HG03442 (cell line): ENCODE results near the gene PDE11A.
"Not testable (repeated sequence)": the region's sequence is repeated elsewhere in the genome, so short reads cannot be mapped to it uniquely, and the experiment has no call there.

Source experiments
- ATAC-seq: cut with Tn5 transposase; IDR thresholded peaks from one replicate; pipeline ENCODE4 v1.9.1; 2021; ENCODE audit warnings: mild to moderate bottlenecking, moderate library complexity; ENCODE audit not compliant: unreplicated experiment

PDE11A gene

GRCh38 chr2:178075006-178075326 is 2.4 kb upstream of the PDE11A start:
- no peak for ATAC-seq

- no peak for ATAC-seq
Observed at GRCh38 chr2:178074123-178075005, 1.8 kb upstream of the PDE11A start.

DNA sequence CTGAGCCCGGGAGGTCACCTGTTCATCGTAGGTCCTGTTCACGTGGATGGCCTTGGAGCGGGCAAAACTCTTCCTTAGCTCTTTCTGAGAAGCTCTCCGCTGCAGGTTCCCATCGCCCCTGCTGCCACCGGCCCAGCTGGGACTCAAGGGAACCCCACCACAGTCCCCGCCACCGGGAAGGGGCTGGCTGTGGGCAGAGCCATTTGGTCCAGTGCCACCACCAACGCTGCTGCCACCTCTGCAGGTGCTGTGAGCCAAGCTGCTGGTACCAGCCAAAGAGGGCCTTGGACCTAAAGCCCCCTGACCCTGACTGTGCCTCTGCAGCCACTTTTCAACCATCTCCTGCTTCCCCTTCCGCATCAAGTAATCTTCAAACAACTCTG is 586 bp downstream of the PDE11A start:
- no peak for ATAC-seq

GRCh38 chr2:178070824-178071223 is 1.8 kb downstream of the PDE11A start:
- ATAC-seq = no peak

- ATAC-seq = no peak
Observed at GRCh38 chr2:178069551-178069950, 3.0 kb downstream of the PDE11A start.

- ATAC-seq = no peak
Observed at GRCh38 chr2:178068823-178069454, 3.6 kb downstream of the PDE11A start.

DNA sequence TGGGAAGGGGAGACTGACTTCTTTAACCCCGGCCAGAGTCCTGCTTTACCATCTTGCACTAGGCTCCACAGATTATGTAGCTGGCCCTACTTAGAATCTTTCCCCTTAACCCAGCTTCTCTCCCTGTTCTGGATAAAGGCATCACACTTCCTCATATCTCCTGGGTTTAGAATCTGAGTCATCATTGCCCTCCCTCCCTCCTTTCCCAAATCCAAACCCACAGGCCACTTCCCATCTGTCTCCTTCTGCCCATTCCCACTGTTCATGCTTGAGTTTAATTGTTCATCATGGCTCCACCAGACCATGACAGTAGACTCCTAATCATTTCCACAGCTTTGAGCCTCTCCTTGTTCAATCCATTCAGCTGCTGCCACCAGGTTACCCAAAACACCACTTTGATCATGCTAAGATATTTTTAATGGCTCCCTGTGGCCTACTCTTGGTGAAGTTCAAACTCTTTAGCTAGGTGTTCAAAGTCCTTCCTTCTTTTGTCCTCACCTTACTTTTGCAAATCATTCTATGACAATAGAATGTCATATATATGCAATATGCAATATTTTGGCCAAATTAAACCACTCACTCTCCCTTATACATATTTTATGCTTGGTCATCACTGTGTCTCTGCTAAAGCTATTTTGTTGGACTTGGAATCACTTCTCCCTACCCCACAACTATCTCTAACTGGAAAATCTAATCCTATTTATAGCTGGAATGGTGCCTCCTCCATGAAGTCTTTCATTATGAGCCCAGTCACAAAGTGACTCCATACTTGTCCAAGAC is 5.5 kb downstream of the PDE11A start:
- no peak for ATAC-seq

- ATAC-seq = no peak
Observed at GRCh38 chr2:178066324-178066723, 6.3 kb downstream of the PDE11A start.

- ATAC-seq = no peak
Observed at GRCh38 chr2:178059681-178060080, 12.9 kb downstream of the PDE11A start.

DNA sequence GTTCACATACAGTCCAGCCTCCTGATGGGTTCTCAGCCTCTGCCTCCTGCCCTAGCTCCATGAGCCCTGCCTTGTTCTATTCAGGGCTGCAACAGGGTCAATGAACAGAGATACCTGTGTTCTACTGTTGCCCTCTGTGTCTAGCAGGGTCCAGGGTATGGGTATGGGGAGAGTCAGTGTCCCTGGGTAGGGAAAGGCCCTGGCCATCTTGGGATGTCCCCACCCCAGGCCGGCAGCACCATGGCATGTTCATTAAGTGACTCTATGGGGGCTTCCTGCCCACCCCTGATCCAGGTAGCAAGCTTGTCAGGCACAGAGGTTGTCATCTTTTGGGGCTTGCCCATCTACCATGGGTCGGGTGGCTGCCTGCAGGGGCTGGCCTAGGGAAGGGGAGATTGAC is 13.5 kb downstream of the PDE11A start:
- ATAC-seq = no peak

- ATAC-seq = no peak
Observed at GRCh38 chr2:178057179-178057680, 15.3 kb downstream of the PDE11A start.

- ATAC-seq = no peak
Observed at GRCh38 chr2:178056345-178056744, 16.2 kb downstream of the PDE11A start.

GRCh38 chr2:178051257-178051656 is 21.3 kb downstream of the PDE11A start:
- ATAC-seq = not testable (repeated sequence)

DNA sequence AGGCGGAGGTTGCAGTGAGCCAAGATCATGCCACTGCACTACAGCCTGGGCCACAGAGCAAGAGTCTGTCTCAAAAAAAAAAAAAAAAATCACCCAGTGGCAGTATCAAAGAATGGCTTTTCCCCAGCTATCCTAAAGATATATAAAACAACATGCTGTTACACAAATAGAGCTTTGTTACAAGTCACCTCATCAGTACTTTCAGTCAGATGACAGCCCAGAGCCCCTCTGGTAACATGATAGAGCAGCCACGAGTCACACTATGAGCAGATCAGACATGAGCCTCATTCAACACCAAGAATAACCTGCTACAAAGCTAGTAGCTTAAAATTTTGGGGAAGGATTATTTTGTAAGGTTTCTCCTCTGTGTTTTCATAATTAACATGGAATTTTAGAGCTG is 25.2 kb downstream of the PDE11A start:
- no peak for ATAC-seq

GRCh38 chr2:178044836-178045235 is 27.7 kb downstream of the PDE11A start:
- ATAC-seq = no peak

DNA sequence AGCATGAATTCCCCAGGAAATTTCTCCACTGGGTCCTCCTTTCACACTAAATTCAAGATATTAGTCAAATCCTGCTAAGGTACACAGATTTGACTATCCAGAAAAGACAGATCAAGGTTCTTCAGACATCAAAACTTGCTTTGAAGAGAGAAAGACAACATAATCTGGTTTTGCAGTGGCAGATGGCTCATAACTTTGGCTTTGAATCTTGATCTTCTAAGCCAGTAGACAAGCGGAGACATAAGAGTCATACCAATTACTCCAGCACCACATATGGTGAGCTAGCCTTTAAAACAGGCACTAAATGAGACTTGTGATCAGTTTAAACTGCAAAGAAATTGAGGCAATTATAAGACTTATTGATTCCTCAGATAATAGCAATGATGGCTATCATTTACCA is 29.3 kb downstream of the PDE11A start:
- ATAC-seq = no peak

GRCh38 chr2:178033583-178033982 is 39.0 kb downstream of the PDE11A start:
- not testable (repeated sequence) for ATAC-seq

- no peak for ATAC-seq
Observed at GRCh38 chr2:178029342-178029741, 43.2 kb downstream of the PDE11A start.

- no peak for ATAC-seq
Observed at GRCh38 chr2:178025551-178026185, 46.9 kb downstream of the PDE11A start.

- ATAC-seq = no peak
Observed at GRCh38 chr2:178018141-178018540, 54.4 kb downstream of the PDE11A start.

DNA sequence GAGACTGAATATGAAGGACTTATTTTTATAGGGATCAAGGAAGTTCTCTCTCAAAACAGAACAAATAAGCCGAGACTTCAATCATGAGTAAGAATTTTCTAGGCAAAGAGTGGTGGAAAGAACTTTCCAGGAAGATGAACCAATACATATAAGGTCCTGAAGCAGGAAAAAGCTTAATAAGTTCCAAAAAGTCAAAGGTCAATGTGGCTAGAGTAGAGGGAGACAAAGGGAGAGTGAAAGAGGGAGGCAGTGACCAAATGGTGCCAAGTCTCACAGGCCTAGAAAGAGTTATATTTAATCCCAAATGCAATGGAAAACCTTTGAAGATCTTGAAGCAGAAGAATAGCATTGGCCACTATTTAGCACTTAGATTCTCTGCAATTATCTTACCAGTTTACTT is 56.0 kb downstream of the PDE11A start:
- ATAC-seq = no peak
